K562 (cell line): Measurements from ENCODE around the gene CDK11B. TPM values are rescaled to one million over a fixed set of nuclear protein-coding genes. Genes with fewer than 3 reads are reported as not detected.
A peak's percentile ranks its signal among the peaks of the same experiment; 100 is the strongest.

Experiments
- ATAC-seq: fragments of 200-7000 bp; cut with Tn5 transposase; 3 replicates; pipeline ENCODE4 v1.9.1; 2020; ENCODE audit warnings: moderate library complexity
- BruUV-seq: library from RNA; stranded (reverse); fragments of 400-500 nt; replicated peaks from 2 replicates; lab custom pipeline; 2021; lab: Mats Ljungman, UMichigan
- CTCF ChIA-PET: fragments of 300-600 bp; formaldehyde crosslinking; extraction: SDS; loops from one replicate; lab custom pipeline; 2021; ENCODE audit warnings: low intra/inter-chr PET ratio; lab: Yijun Ruan, JAX
- POLR2A ChIA-PET: fragments of 300-600, 350-650 bp; sonication (Branson Sonifier 250); formaldehyde crosslinking; extraction: SDS; loops from one replicate; lab custom pipeline; 2021; ENCODE audit warnings: antibody characterized with exemption, inconsistent platforms; lab: Yijun Ruan, JAX
- DNase-seq, 4 experiments: peaks; one replicate each; pipeline versions ENCODE4 v3.0.0 to v3.0.0-alpha.2; 2011 to 2018; ENCODE audit warnings: low spot score in 3 of 4, mixed read lengths in 3 of 4; ENCODE audit errors: extremely low read depth in 1 of 4
- FAIRE-seq: peaks from 2 replicates; lab custom pipeline; 2011; peaks lifted over from hg19 to GRCh38; lab: Jason Lieb, UNC
- H2AFZ ChIP-seq: 2 replicates; pipeline ENCODE4 v1.6.0; 2011; ENCODE audit warnings: low read depth, low read length, control low read depth, inconsistent platforms
- H3K27ac ChIP-seq: fragments of 200-600 bp; 3 replicates; pipeline ENCODE4 v1.8.0; 2011; ENCODE audit warnings: low read depth, mild to moderate bottlenecking, control low read depth, inconsistent platforms, low read length, moderate library complexity, mixed read lengths; ENCODE audit errors: extremely low read depth
- H3K27me3 ChIP-seq, 2 experiments: fragments of 300-600 bp in 1 of 2; 2 replicates in 1 of 2; 3 replicates in 1 of 2; pipeline versions ENCODE4 v1.6.0 to v1.8.0; 2011; ENCODE audit warnings: inconsistent platforms in 2 of 2, low read length in 2 of 2, mild to moderate bottlenecking in 1 of 2, mixed read lengths in 1 of 2, moderate library complexity in 1 of 2; ENCODE audit not compliant: control insufficient read depth in 2 of 2, insufficient read depth in 2 of 2
- H3K36me3 ChIP-seq: fragments of 300-600 bp; 3 replicates; pipeline ENCODE4 v1.8.0; 2011; ENCODE audit warnings: mild to moderate bottlenecking, low read length, inconsistent platforms; ENCODE audit not compliant: control insufficient read depth, insufficient read depth
- H3K4me1 ChIP-seq, 2 experiments: fragments of 200-600 bp in 1 of 2; replicated peaks in 1 of 2; 2 replicates in 1 of 2; 3 replicates in 1 of 2; pipeline versions ENCODE4 v1.5.1 to v1.8.0; 2011; ENCODE audit warnings: inconsistent platforms in 2 of 2, low read length in 2 of 2, mild to moderate bottlenecking in 1 of 2, mixed read lengths in 1 of 2, moderate library complexity in 1 of 2; ENCODE audit not compliant: control insufficient read depth in 2 of 2, insufficient read depth in 2 of 2
- H3K4me2 ChIP-seq: 2 replicates; pipeline ENCODE4 v1.6.1; 2011; ENCODE audit warnings: low read length, control low read depth, inconsistent platforms, mixed read lengths; ENCODE audit not compliant: insufficient read depth
- H3K4me3 ChIP-seq: fragments of 200-600 bp; sonication (generic), shearing (Covaris generic); 2 replicates; pipeline ENCODE4 v1.5.1; 2016; ENCODE audit warnings: control low read depth, inconsistent platforms
- H3K79me2 ChIP-seq: fragments of 200-600 bp; 3 replicates; pipeline ENCODE4 v1.8.0; 2011; ENCODE audit warnings: low read length, inconsistent platforms; ENCODE audit not compliant: control insufficient read depth, insufficient read depth
- H3K9ac ChIP-seq, 2 experiments: 2 replicates each; pipeline versions ENCODE4 v1.6.0 to v1.6.1; 2011; ENCODE audit warnings: low read depth in 2 of 2, low read length in 2 of 2, control low read depth in 1 of 2, inconsistent platforms in 1 of 2, mild to moderate bottlenecking in 1 of 2, mixed read lengths in 1 of 2; ENCODE audit not compliant: insufficient read depth in 1 of 2
- H3K9me1 ChIP-seq: one replicate; pipeline ENCODE4 v1.6.0; 2011; ENCODE audit warnings: inconsistent platforms, mild to moderate bottlenecking, low read length, moderate library complexity; ENCODE audit not compliant: control insufficient read depth, insufficient read depth
- H3K9me3 ChIP-seq: replicated peaks from 2 replicates; pipeline ENCODE4 v1.5.1; 2011; ENCODE audit warnings: low read depth, low read length, inconsistent platforms; ENCODE audit not compliant: control insufficient read depth, insufficient read depth
- H4K20me1 ChIP-seq: replicated peaks from 2 replicates; pipeline ENCODE4 v1.6.1; 2011; ENCODE audit warnings: low read length, inconsistent platforms, mixed read lengths; ENCODE audit not compliant: control insufficient read depth, insufficient read depth
- COPS2 ChIP-seq: fragments of 450-650 bp; conservative IDR thresholded peaks from 2 replicates; pipeline ENCODE4 v1.6.1; 2016; ENCODE audit warnings: mild to moderate bottlenecking, moderate library complexity
- WGBS: fragments of 100-300 bp; shearing (Covaris generic); methylation state at CpG from one replicate; pipeline ENCODE4 v1.1.6; 2016; ENCODE audit warnings: low coverage, mixed read lengths; ENCODE audit not compliant: insufficient coverage; ENCODE audit errors: missing lambda C conversion rate; 5-methylcytosine and 5-hydroxymethylcytosine counted together
- in situ Hi-C: fragments of 300-500 bp; cut with MboI; formaldehyde crosslinking; loops from 4 replicates; pipeline ENCODE4 v1.15.0; 2018; ENCODE audit warnings: inconsistent platforms, mixed read lengths
- intact Hi-C: fragments of 100-400 bp; cut with micrococcal nuclease; formaldehyde crosslinking; loops from 2 replicates; pipeline ENCODE4 v1.14.2; 2022
- polyA plus RNA-seq, 8 experiments: library from polyadenylated mRNA; depleted of rRNA in 4 of 8; stranded (reverse) in 5 of 8; unstranded in 3 of 8; fragments of >200 nt; fragmentation: Nextera tagmentation in 2 of 8; fragmentation: Illumina TruSeq in 1 of 8; extraction: Ambion mirVana in 2 of 8; extraction: Trizol in 1 of 8; gene quantifications; 2 replicates each; pipeline versions ENCODE4 v1.2.1 to v1.2.3, GENCODE V29; 2011 to 2014; ENCODE audit warnings: inconsistent platforms in 1 of 8, missing spikeins in 1 of 8
- total RNA-seq, 7 experiments: library from RNA; depleted of rRNA in 6 of 7; stranded (reverse); fragments of >200 nt in 6 of 7; fragmentation: Illumina TruSeq in 2 of 7; extraction: Trizol in 2 of 7; gene quantifications; 2 replicates each; pipeline versions ENCODE4 v1.2.1 to v1.2.3, GENCODE V29; 2011 to 2021; ENCODE audit warnings: low replicate concordance in 1 of 7
- TF ChIP-seq, protein P1 (sequence below): sonication (generic); formaldehyde crosslinking; IDR thresholded peaks from 2 replicates; pipeline ENCODE4 v1.8.1; 2023; ENCODE audit warnings: mild to moderate bottlenecking, missing genetic modification reagents

The CDK11B gene
- total and polyA plus RNA-seq, 9 of the 15 experiments (the other 6 are each of a cell fraction or from before 2014, with no cell fraction given): 2.8 to 52.2 (median 19.5) TPM

DNA sequence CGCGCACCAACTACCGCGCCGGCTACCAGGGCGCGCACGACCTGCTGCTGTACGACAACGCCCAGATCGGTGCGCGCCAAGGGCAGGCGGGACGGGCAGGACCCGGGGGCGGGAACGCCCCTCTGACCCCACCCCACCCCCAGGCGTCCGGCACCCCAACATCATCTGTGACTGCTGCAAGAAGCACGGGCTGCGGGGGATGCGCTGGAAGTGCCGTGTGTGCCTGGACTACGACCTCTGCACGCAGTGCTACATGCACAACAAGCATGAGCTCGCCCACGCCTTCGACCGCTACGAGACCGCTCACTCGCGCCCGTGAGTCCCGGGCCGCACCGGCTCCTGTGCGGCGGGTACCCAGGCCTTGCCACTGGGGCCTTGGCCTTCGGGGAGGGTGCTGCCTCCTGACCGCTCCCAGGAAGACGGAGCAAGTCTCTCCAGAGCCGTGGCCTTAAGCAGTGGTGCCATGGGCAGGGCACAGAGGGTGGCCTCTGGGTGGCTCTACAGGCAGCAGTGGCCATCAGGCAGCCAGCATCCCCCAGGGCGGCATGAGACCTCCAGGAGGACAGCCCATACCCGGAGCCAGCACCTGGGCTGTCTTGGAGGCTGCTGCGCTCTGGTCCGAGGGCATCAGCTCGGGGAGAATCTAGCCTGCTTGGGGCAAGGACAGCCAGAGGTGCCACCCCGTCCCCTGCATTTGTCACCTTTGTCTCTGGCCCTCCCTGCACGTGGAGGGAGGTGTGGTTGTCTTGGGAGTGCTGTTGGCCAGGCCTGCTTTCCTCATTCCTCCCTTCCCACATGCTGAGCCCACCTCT, 35.0 kb downstream of the CDK11B start:
- CTCF ChIA-PET: no interaction called here
- BruUV-seq: no TSS peak
- Histone ChIP-seq H3K4me3 (no peak overlapping the region), H3K27me3 (no peaks in the 10 kb centered on the region), H3K9ac (peak overlapping the region in 1 of 2 experiments; percentile 26; a peak in 1 of 4 replicates), H3K4me1 (peaks cover 0 to 99% of the 10 kb centered on the region in 2 experiments; a peak in 3 of 5 replicates), H3K27ac (no peak overlapping the region), H3K4me2 (no peak overlapping the region), H3K36me3 (no peaks in the 10 kb centered on the region), H3K9me3 (no peaks in the 10 kb centered on the region), H2AFZ (no peak overlapping the region), H3K79me2 (no peaks in the 10 kb centered on the region), H4K20me1 (peaks cover 7% of the 10 kb centered on the region; the same call in 1 of the 2 replicates), H3K9me1 (no peaks in the 10 kb centered on the region)
- in situ Hi-C loops: no loop called here
- POLR2A ChIA-PET: interaction anchor here (1.0 kb wide), 1 partner anchor 9 kb away, joined by 3 read pairs; the partner anchor contains the start of gene MIB2
- TF ChIP-seq, protein P1, sequence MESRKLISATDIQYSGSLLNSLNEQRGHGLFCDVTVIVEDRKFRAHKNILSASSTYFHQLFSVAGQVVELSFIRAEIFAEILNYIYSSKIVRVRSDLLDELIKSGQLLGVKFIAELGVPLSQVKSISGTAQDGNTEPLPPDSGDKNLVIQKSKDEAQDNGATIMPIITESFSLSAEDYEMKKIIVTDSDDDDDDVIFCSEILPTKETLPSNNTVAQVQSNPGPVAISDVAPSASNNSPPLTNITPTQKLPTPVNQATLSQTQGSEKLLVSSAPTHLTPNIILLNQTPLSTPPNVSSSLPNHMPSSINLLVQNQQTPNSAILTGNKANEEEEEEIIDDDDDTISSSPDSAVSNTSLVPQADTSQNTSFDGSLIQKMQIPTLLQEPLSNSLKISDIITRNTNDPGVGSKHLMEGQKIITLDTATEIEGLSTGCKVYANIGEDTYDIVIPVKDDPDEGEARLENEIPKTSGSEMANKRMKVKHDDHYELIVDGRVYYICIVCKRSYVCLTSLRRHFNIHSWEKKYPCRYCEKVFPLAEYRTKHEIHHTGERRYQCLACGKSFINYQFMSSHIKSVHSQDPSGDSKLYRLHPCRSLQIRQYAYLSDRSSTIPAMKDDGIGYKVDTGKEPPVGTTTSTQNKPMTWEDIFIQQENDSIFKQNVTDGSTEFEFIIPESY (CRISPR knock-in tag): peak; percentile 83
- no peak for TF ChIP-seq COPS2
- ATAC-seq: no peak
- no peak for DNase-seq
- 76% methylated on average over 31 of the region's 51 CpGs for WGBS
- intact Hi-C loops: no loop called here
- FAIRE-seq: no peak
